SK-N-SH (cell line): Measurements from ENCODE around the gene OMP. TPM values are rescaled to one million over a fixed set of nuclear protein-coding genes. Genes with fewer than 3 reads are reported as not detected.

ENCODE experiments used
- CTCF ChIA-PET: fragments of 300-600, 350-600 bp; formaldehyde crosslinking; extraction: SDS; loops from one replicate; lab custom pipeline; 2021; lab: Yijun Ruan, JAX
- POLR2A ChIA-PET: fragments of 350-600 bp; sonication (Branson Sonifier 250); formaldehyde crosslinking; extraction: SDS; loops from one replicate; lab custom pipeline; 2020; ENCODE audit warnings: antibody characterized with exemption, inconsistent platforms; lab: Yijun Ruan, JAX
- DNase-seq: peaks from one replicate; pipeline ENCODE4 v3.0.0; 2012
- H2AFZ ChIP-seq: fragments of 200-600 bp; sonication (generic); 2 replicates; pipeline ENCODE4 v1.8.1; 2016; ENCODE audit warnings: antibody characterized with exemption, mild to moderate bottlenecking, low read depth
- H3F3A ChIP-seq: fragments of 200-600 bp; sonication (generic); replicated peaks from 2 replicates; pipeline ENCODE3; 2016; ENCODE audit warnings: antibody characterized with exemption, mild to moderate bottlenecking; ENCODE audit not compliant: insufficient read depth
- H3K27ac ChIP-seq, 2 experiments: fragments of 200-500 bp in 1 of 2; fragments of 200-600 bp in 1 of 2; sonication (Bioruptor generic) in 1 of 2; sonication (generic), shearing (Covaris generic) in 1 of 2; 2 replicates each; pipeline versions ENCODE4 v1.5.1 to v1.6.1; 2014 to 2016; ENCODE audit warnings: low read depth in 2 of 2, inconsistent platforms in 1 of 2, low read length in 1 of 2, mild to moderate bottlenecking in 1 of 2, mixed read lengths in 1 of 2
- H3K27me3 ChIP-seq: fragments of 200-600 bp; sonication (generic), shearing (Covaris generic); 2 replicates; pipeline ENCODE4 v1.6.1; 2016; ENCODE audit warnings: mixed run types; ENCODE audit not compliant: insufficient read depth
- H3K36me3 ChIP-seq, 2 experiments: fragments of 200-500 bp in 1 of 2; fragments of 200-600 bp in 1 of 2; sonication (Bioruptor generic) in 1 of 2; sonication (generic) in 1 of 2; replicated peaks in 1 of 2; 2 replicates each; pipeline versions ENCODE3 to v1.5.1; 2014 to 2016; ENCODE audit warnings: low read length in 1 of 2, mild to moderate bottlenecking in 1 of 2; ENCODE audit not compliant: insufficient read depth in 2 of 2, control insufficient read depth in 1 of 2
- H3K4me1 ChIP-seq, 2 experiments: fragments of 200-500 bp in 1 of 2; fragments of 200-600 bp in 1 of 2; sonication (Bioruptor generic) in 1 of 2; sonication (generic), shearing (Covaris generic) in 1 of 2; 2 replicates each; pipeline versions ENCODE4 v1.5.1 to v1.6.1; 2014 to 2016; ENCODE audit warnings: low read depth in 1 of 2, low read length in 1 of 2, mixed run types in 1 of 2; ENCODE audit not compliant: insufficient read depth in 2 of 2, control insufficient read depth in 1 of 2
- H3K4me2 ChIP-seq: fragments of 200-600 bp; sonication (generic), shearing (Covaris generic); 2 replicates; pipeline ENCODE4 v1.6.1; 2017; ENCODE audit warnings: mixed run types
- H3K4me3 ChIP-seq, 2 experiments: fragments of 200-500 bp in 1 of 2; fragments of 200-600 bp in 1 of 2; sonication (Bioruptor generic) in 1 of 2; sonication (generic), shearing (Covaris generic) in 1 of 2; 2 replicates each; pipeline versions ENCODE4 v1.5.1 to v1.8.1; 2014 to 2016; ENCODE audit warnings: low read depth in 2 of 2, inconsistent platforms in 1 of 2, low read length in 1 of 2, mild to moderate bottlenecking in 1 of 2, mixed read lengths in 1 of 2, moderate library complexity in 1 of 2
- H3K79me2 ChIP-seq: fragments of 200-600 bp; sonication (generic); 2 replicates; pipeline ENCODE4 v1.8.1; 2017; ENCODE audit warnings: mild to moderate bottlenecking; ENCODE audit not compliant: insufficient read depth
- H3K9ac ChIP-seq: fragments of 200-600 bp; sonication (generic); 2 replicates; pipeline ENCODE4 v1.6.1; 2017; ENCODE audit warnings: mixed run types
- H3K9me2 ChIP-seq: fragments of 200-600 bp; sonication (generic); 2 replicates; pipeline ENCODE4 v1.6.1; 2017; ENCODE audit warnings: mixed run types
- H3K9me3 ChIP-seq: fragments of 200-600 bp; sonication (generic); 2 replicates; pipeline ENCODE4 v1.6.1; 2017; ENCODE audit warnings: mixed run types, mild to moderate bottlenecking, moderate library complexity
- H4K20me1 ChIP-seq: fragments of 200-600 bp; sonication (generic); 2 replicates; pipeline ENCODE4 v1.6.1; 2017; ENCODE audit warnings: mild to moderate bottlenecking, mixed run types; ENCODE audit not compliant: insufficient read depth
- CHD2 ChIP-seq: fragments of 150-350 bp; IDR thresholded peaks from 2 replicates; pipeline ENCODE4 v1.6.1; 2018; ENCODE audit warnings: low read length; ENCODE audit not compliant: partially characterized antibody
- EP300 ChIP-seq, 2 experiments: IDR thresholded peaks; 2 replicates each; pipeline versions ENCODE4 v1.4.0 to v1.6.1; 2012; ENCODE audit warnings: borderline replicate concordance in 1 of 2, low read depth in 1 of 2, low read length in 1 of 2
- EZH2phosphoT487 ChIP-seq: fragments of 200-600 bp; sonication (generic); IDR thresholded peaks from 2 replicates; pipeline ENCODE4 v1.6.1; 2017; ENCODE audit warnings: low read depth, mixed run types, mild to moderate bottlenecking, antibody characterized with exemption, moderate library complexity, borderline replicate concordance
- FOXJ3 ChIP-seq: sonication (generic); formaldehyde crosslinking; IDR thresholded peaks from 2 replicates; pipeline ENCODE4 v1.5.1; 2020; ENCODE audit warnings: mild to moderate bottlenecking, missing genetic modification reagents
- FOXM1 ChIP-seq: IDR thresholded peaks from 2 replicates; pipeline ENCODE4 v1.4.0; 2012; ENCODE audit warnings: low read depth, mild to moderate bottlenecking
- GABPA ChIP-seq: IDR thresholded peaks from 2 replicates; pipeline ENCODE4 v1.4.0; 2012; ENCODE audit warnings: low read depth, mild to moderate bottlenecking
- GATA2 ChIP-seq: sonication (generic); formaldehyde crosslinking; IDR thresholded peaks from 2 replicates; pipeline ENCODE4 v1.5.0; 2020; ENCODE audit warnings: mild to moderate bottlenecking, missing genetic modification reagents
- MEF2A ChIP-seq: IDR thresholded peaks from 2 replicates; pipeline ENCODE4 v1.4.0; 2012; ENCODE audit warnings: low read depth, borderline replicate concordance
- NFIC ChIP-seq: IDR thresholded peaks from 2 replicates; pipeline ENCODE4 v1.4.0; 2012; ENCODE audit warnings: borderline replicate concordance
- POLR2AphosphoS5 ChIP-seq: IDR thresholded peaks from 2 replicates; pipeline ENCODE4 v1.6.1; 2012; ENCODE audit warnings: low read depth, low read length
- REST ChIP-seq: IDR thresholded peaks from 2 replicates; pipeline ENCODE4 v1.6.1; 2012; ENCODE audit warnings: mild to moderate bottlenecking, low read depth, low read length, moderate library complexity
- RFX5 ChIP-seq: IDR thresholded peaks from 2 replicates; pipeline ENCODE4 v1.6.1; 2012; ENCODE audit warnings: mild to moderate bottlenecking, improper control_type of control experiment, low read length
- RXRA ChIP-seq: IDR thresholded peaks from 2 replicates; pipeline ENCODE4 v1.4.0; 2012; ENCODE audit warnings: low read depth, mild to moderate bottlenecking, borderline replicate concordance
- SMC3 ChIP-seq: IDR thresholded peaks from 2 replicates; pipeline ENCODE4 v1.6.1; 2012; ENCODE audit warnings: low read depth, low read length, improper control_type of control experiment
- TAF1 ChIP-seq: IDR thresholded peaks from 2 replicates; pipeline ENCODE4 v1.6.1; 2012; ENCODE audit warnings: low read depth, mild to moderate bottlenecking, low read length, moderate library complexity, borderline replicate concordance
- TEAD4 ChIP-seq: IDR thresholded peaks from 2 replicates; pipeline ENCODE4 v1.4.0; 2012; ENCODE audit warnings: mild to moderate bottlenecking, borderline replicate concordance; ENCODE audit not compliant: insufficient read depth
- USF2 ChIP-seq: fragments of 150-350 bp; IDR thresholded peaks from 2 replicates; pipeline ENCODE4 v1.6.1; 2017; ENCODE audit warnings: antibody characterized with exemption, low read length, low read depth, borderline replicate concordance
- YY1 ChIP-seq: IDR thresholded peaks from 2 replicates; pipeline ENCODE4 v1.4.0; 2012; ENCODE audit warnings: low read depth, mild to moderate bottlenecking
- WGBS: methylation state at CpG from one replicate; pipeline ENCODE4 v1.1.6; 2017; ENCODE audit warnings: low lambda C conversion rate; 5-methylcytosine and 5-hydroxymethylcytosine counted together
- polyA plus RNA-seq, 3 experiments: library from polyadenylated mRNA; depleted of rRNA; stranded (reverse); fragments of >200 nt; gene quantifications; 2 replicates each; pipeline ENCODE4 v1.2.3, GENCODE V29; 2012

The OMP gene
- polyA plus RNA-seq, 1 of the 3 experiments (the other 2 are of a cell fraction) = 0.20 TPM

- no peak for DNase-seq
- H3K9me3 ChIP-seq = no peaks in the 10 kb centered on the region
- POLR2A ChIA-PET = no interaction called here
Observed at GRCh38 chr11:77146261-77147035, 43.8 kb downstream of the OMP start.

GRCh38 chr11:77147036-77147315 is 44.3 kb downstream of the OMP start:
- DNase-seq = no peak
- WGBS = 16% methylated on average over 1 of the region's 1 CpG
- Histone ChIP-seq H3K9me2 (no peaks in the 10 kb centered on the region), H3K27me3 (no peaks in the 10 kb centered on the region), H3K9me3 (no peaks in the 10 kb centered on the region), H3K27ac (no peak overlapping the region), H2AFZ (no peak overlapping the region), H3K9ac (no peak overlapping the region), H3K4me3 (no peak overlapping the region), H3K79me2 (no peaks in the 10 kb centered on the region), H3K4me1 (peaks cover 0 to 26% of the 10 kb centered on the region in 2 experiments; a peak in 1 of 4 replicates), H3K36me3 (no peaks in the 10 kb centered on the region), H4K20me1 (no peaks in the 10 kb centered on the region), H3K4me2 (no peak overlapping the region), H3F3A (no peaks in the 10 kb centered on the region)
- POLR2A ChIA-PET = no interaction called here
- CTCF ChIA-PET = interaction anchor here (1.3 to 2.9 kb wide), 4 partner anchors 20 to 56 kb away, joined by 3 to 17 read pairs (median 6); partner anchors contain the start of gene MYO7A
- TF ChIP-seq POLR2AphosphoS5 (no peak), FOXJ3 (CRISPR knock-in tag) (no peak), EZH2phosphoT487 (no peak), SMC3 (no peak), REST (no peak), EP300 (IDR thresholded peaks at IDR 0.05; ENCODE audit: borderline replicate concordance in 1 of 2, low read depth in 1 of 2, low read length in 1 of 2) (no peak), NFIC (no peak), GATA2 (CRISPR knock-in tag) (no peak), YY1 (no peak), RXRA (no peak), USF2 (no peak), MEF2A (no peak), GABPA (no peak), CHD2 (no peak), TEAD4 (no peak)

More at GRCh38 chr11:77146261-77147035, 43.8 kb downstream of the OMP start:
- H3K27me3 ChIP-seq = no peaks in the 10 kb centered on the region
- peaks cover 0 to 26% of the 10 kb centered on the region in 2 experiments; a peak in 1 of 4 replicates for H3K4me1 ChIP-seq
- H3K4me2 ChIP-seq = no peak overlapping the region
- CTCF ChIA-PET = interaction anchor here (1.3 to 2.9 kb wide), 3 partner anchors 19 to 42 kb away, joined by 3 to 17 read pairs (median 5); partner anchors contain the start of gene MYO7A
- no peak overlapping the region for H3K9ac ChIP-seq
- H3K4me3 ChIP-seq = no peak overlapping the region
- no peaks in the 10 kb centered on the region for H3F3A ChIP-seq
- no peaks in the 10 kb centered on the region for H3K9me2 ChIP-seq
- TF ChIP-seq RFX5 = no peak
- TF ChIP-seq TAF1 = no peak
- TF ChIP-seq FOXM1 = no peak
- no peak for TF ChIP-seq USF2
- no peaks in the 10 kb centered on the region for H3K79me2 ChIP-seq
- no peak overlapping the region for H2AFZ ChIP-seq
- H4K20me1 ChIP-seq = no peaks in the 10 kb centered on the region
- WGBS = 82% methylated on average over 10 of the region's 10 CpGs
- H3K36me3 ChIP-seq = no peaks in the 10 kb centered on the region
- no peak overlapping the region for H3K27ac ChIP-seq
